ENCODE data around the gene THSD4. TPM values are rescaled to one million over a fixed set of nuclear protein-coding genes. Genes with fewer than 3 reads are reported as not detected.

Gene THSD4
- total RNA-seq, 4 donors from 2014 or later, result 10.7 to 59.5 (median 49.0) TPM

DNA sequence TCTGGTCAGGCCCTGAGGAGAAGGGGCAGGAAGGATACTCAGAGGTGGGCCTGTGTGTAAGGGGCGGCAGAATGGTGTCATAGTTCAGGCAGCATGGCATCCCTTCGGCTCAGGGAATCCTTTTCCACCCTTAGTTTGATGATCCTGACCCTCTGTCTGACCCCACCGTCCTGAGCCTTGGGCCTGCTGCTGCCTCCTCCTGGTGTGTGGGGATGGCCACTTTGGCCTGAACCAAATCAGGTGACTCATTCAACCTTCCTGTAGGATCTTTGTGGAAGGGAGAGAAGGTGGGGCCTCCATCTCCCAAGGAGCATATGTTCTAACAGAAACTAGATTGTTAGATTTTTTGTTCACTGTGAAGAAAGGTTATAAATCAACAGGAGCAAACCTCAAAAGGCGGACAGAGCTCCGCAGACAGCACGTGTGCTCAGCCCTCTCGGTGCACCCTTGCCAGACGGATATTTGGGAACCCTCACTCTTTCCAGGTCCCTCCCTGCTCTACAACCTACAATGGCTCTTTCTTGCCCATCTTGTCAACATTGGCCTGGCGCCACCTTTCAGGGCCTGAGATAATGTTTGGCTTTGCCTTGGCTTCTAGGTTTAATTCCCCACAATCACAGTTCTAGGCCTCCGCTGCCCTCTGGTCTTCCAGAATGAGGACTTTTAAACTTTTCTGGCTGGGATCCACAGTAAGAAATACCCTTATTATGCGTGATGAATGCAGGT lies 21.7 kb downstream of the THSD4 start:
- no peak for DNase-seq
- Histone ChIP-seq H3K36me3 (no peaks in the 10 kb centered on the region), H3K4me3 (no peak overlapping the region), H3K4me1 (no peaks in the 10 kb centered on the region), H3K27ac (no peak overlapping the region), H3K27me3 (no peaks in the 10 kb centered on the region), H3K9me3 (no peaks in the 10 kb centered on the region)
- TF ChIP-seq, protein P1, sequence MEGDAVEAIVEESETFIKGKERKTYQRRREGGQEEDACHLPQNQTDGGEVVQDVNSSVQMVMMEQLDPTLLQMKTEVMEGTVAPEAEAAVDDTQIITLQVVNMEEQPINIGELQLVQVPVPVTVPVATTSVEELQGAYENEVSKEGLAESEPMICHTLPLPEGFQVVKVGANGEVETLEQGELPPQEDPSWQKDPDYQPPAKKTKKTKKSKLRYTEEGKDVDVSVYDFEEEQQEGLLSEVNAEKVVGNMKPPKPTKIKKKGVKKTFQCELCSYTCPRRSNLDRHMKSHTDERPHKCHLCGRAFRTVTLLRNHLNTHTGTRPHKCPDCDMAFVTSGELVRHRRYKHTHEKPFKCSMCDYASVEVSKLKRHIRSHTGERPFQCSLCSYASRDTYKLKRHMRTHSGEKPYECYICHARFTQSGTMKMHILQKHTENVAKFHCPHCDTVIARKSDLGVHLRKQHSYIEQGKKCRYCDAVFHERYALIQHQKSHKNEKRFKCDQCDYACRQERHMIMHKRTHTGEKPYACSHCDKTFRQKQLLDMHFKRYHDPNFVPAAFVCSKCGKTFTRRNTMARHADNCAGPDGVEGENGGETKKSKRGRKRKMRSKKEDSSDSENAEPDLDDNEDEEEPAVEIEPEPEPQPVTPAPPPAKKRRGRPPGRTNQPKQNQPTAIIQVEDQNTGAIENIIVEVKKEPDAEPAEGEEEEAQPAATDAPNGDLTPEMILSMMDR (IDR thresholded peaks at IDR 0.05), result no peak
- no peak for TF ChIP-seq POLR2A (IDR thresholded peaks at IDR 0.05)

- H3K27me3 ChIP-seq, result no peaks in the 10 kb centered on the region
- H3K4me3 ChIP-seq, result no peak overlapping the region
- DNase-seq, result no peak
- H3K36me3 ChIP-seq, result no peaks in the 10 kb centered on the region
- no peak overlapping the region for H3K27ac ChIP-seq
- TF ChIP-seq, protein P1 (IDR thresholded peaks at IDR 0.05), result no peak
- no peak for TF ChIP-seq POLR2A (IDR thresholded peaks at IDR 0.05)
- no peaks in the 10 kb centered on the region for H3K4me1 ChIP-seq
- no peaks in the 10 kb centered on the region for H3K9me3 ChIP-seq
Measured at GRCh38 chr15:71138473-71138872, 23.2 kb downstream of the THSD4 start.

GRCh38 chr15:71139241-71139640 lies 24.0 kb downstream of the THSD4 start:
- no peak for TF ChIP-seq POLR2A (IDR thresholded peaks at IDR 0.05)
- TF ChIP-seq, protein P1 (IDR thresholded peaks at IDR 0.05), result no peak
- Histone ChIP-seq H3K36me3 (no peaks in the 10 kb centered on the region), H3K4me3 (no peak overlapping the region), H3K27ac (no peak overlapping the region), H3K9me3 (no peaks in the 10 kb centered on the region), H3K27me3 (no peaks in the 10 kb centered on the region), H3K4me1 (no peaks in the 10 kb centered on the region)
- no peak for DNase-seq

DNA sequence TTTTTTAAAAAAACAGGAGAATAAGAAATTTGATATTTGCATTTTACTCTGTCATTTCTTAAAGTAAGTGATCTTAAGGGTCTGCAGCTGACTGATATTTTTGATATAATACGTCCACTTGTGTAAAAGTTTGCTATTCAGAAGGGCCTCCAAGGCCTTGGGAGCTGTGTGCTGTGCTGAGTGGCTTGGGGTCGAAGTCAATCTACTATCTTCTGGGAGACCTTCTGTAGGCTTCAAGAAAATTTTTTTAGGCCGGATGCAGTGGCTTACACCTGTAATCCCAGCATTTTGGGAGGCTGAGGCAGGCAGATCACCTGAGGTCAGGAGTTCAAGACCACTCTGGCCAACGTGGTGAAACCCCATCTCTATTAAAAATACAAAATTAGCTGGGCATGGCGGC lies 26.3 kb downstream of the THSD4 start:
- no peaks in the 10 kb centered on the region for H3K4me1 ChIP-seq
- DNase-seq, result no peak
- H3K4me3 ChIP-seq, result no peak overlapping the region
- H3K27me3 ChIP-seq, result no peaks in the 10 kb centered on the region
- H3K36me3 ChIP-seq, result no peaks in the 10 kb centered on the region
- TF ChIP-seq, protein P1 (IDR thresholded peaks at IDR 0.05), result no peak
- no peak for TF ChIP-seq POLR2A (IDR thresholded peaks at IDR 0.05)
- no peak overlapping the region for H3K27ac ChIP-seq
- no peaks in the 10 kb centered on the region for H3K9me3 ChIP-seq

GRCh38 chr15:71142780-71143179 lies 27.5 kb downstream of the THSD4 start:
- no peaks in the 10 kb centered on the region for H3K9me3 ChIP-seq
- H3K27ac ChIP-seq, result no peak overlapping the region
- no peak for TF ChIP-seq POLR2A (IDR thresholded peaks at IDR 0.05)
- TF ChIP-seq, protein P1 (IDR thresholded peaks at IDR 0.05), result no peak
- H3K4me3 ChIP-seq, result no peak overlapping the region
- no peak for DNase-seq
- H3K4me1 ChIP-seq, result no peaks in the 10 kb centered on the region
- no peaks in the 10 kb centered on the region for H3K36me3 ChIP-seq
- H3K27me3 ChIP-seq, result no peaks in the 10 kb centered on the region
